ENCODE results near the gene PSMG4. TPM values are rescaled to one million over a fixed set of nuclear protein-coding genes. Genes with fewer than 3 reads are reported as not detected.

PSMG4 gene
- total RNA-seq, 1 experiment from 2014 or later, result 29.3 TPM

DNA sequence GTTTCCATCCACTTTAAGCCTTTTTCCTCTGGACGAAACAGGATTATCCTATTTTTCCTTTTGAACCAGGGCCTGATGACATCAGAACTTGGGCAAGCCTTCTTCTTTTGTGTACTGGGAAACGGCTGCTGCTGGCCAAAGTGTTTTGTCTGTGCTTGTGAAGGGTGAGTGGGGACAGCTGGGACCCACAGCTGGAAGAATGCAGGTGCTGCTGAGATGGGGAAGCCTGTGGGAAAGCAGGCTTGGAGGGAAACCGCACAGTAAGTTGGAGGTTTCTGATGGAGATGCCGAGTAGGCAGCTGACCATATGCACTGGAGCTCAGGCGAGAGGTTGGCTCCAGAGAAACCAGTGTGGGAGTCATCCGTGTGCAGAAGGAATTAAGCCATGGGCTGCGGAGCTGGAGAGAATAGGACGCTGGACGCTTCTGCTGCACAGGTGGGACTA, 8.5 kb upstream of the PSMG4 start:
- no peak overlapping the region for H3K4me3 Mint-ChIP-seq
- no peak overlapping the region for H2AFZ ChIP-seq (ENCODE audit: low read length)
- H4K5ac ChIP-seq (ENCODE audit: insufficient read length, low read depth, low read length), result no peak overlapping the region
- H4K8ac ChIP-seq (replicated peaks; ENCODE audit: insufficient read length, low read depth, low read length), result no peak overlapping the region
- H3K23me2 ChIP-seq (ENCODE audit: insufficient read length, low read depth, low read length, poor library complexity, severe bottlenecking), result no peaks in the 10 kb centered on the region
- H2BK5ac ChIP-seq (ENCODE audit: insufficient read length, low read length), result no peak overlapping the region
- no peaks in the 10 kb centered on the region for H4K20me1 ChIP-seq (ENCODE audit: control insufficient read depth, insufficient read depth, insufficient read length)
- TF ChIP-seq, protein P1, sequence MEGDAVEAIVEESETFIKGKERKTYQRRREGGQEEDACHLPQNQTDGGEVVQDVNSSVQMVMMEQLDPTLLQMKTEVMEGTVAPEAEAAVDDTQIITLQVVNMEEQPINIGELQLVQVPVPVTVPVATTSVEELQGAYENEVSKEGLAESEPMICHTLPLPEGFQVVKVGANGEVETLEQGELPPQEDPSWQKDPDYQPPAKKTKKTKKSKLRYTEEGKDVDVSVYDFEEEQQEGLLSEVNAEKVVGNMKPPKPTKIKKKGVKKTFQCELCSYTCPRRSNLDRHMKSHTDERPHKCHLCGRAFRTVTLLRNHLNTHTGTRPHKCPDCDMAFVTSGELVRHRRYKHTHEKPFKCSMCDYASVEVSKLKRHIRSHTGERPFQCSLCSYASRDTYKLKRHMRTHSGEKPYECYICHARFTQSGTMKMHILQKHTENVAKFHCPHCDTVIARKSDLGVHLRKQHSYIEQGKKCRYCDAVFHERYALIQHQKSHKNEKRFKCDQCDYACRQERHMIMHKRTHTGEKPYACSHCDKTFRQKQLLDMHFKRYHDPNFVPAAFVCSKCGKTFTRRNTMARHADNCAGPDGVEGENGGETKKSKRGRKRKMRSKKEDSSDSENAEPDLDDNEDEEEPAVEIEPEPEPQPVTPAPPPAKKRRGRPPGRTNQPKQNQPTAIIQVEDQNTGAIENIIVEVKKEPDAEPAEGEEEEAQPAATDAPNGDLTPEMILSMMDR (conservative IDR thresholded peaks at IDR 0.05), result no peak
- no peak for DNase-seq
- H3K9me3 ChIP-seq (ENCODE audit: control insufficient read depth, low read depth, low read length), result no peaks in the 10 kb centered on the region
- no peaks in the 10 kb centered on the region for H3K27me3 ChIP-seq (ENCODE audit: insufficient read depth, low read length)
- no peak overlapping the region for H2BK120ac ChIP-seq (ENCODE audit: low read depth, low read length, poor library complexity, severe bottlenecking)
- H3K27ac ChIP-seq (ENCODE audit: insufficient read length, low read depth, low read length), result no peak overlapping the region
- no peak overlapping the region for H2BK20ac ChIP-seq (ENCODE audit: low read depth, low read length, poor library complexity, severe bottlenecking)
- H3K79me2 ChIP-seq (ENCODE audit: insufficient read depth, low read length), result no peaks in the 10 kb centered on the region
- H3K4me1 Mint-ChIP-seq, result peaks cover 30 to 38% of the 10 kb centered on the region in 2 experiments
- H4K91ac ChIP-seq (ENCODE audit: insufficient read length, low read depth, low read length), result no peak overlapping the region
- peaks cover 5 to 7% (median 5%) of the 10 kb centered on the region in 3 experiments; a peak in 6 of 7 replicates for H3K36me3 Mint-ChIP-seq (ENCODE audit: insufficient read depth in 1 of 3, low read depth in 3 of 3)
- H2AK5ac ChIP-seq (ENCODE audit: insufficient read length, low read length), result no peak overlapping the region
- H3K9me3 Mint-ChIP-seq, result peaks cover 5 to 6% of the 10 kb centered on the region in 2 experiments; a peak in 4 of 5 replicates
- H3K4me2 ChIP-seq (ENCODE audit: insufficient read depth, insufficient read length, low read length), result no peak overlapping the region
- no CpG with 5 or more reads among the region's 9 CpGs for WGBS (ENCODE audit: extremely low coverage, insufficient read length, low lambda C conversion rate)
- no peaks in the 10 kb centered on the region; the same call in 1 of the 2 replicates for H3K4me1 ChIP-seq (ENCODE audit: insufficient read depth, low read length)
- no peak overlapping the region for H3K4ac ChIP-seq (ENCODE audit: low read depth, low read length)
- no peak overlapping the region for H3K18ac ChIP-seq (ENCODE audit: insufficient read length, low read depth, low read length)
- H2BK15ac ChIP-seq (ENCODE audit: low read depth, low read length), result no peak overlapping the region
- H3T11ph ChIP-seq (ENCODE audit: low read length), result no peak overlapping the region
- no peak overlapping the region for H3K56ac ChIP-seq (ENCODE audit: insufficient read length, low read depth, low read length)
- no peak overlapping the region for H2BK12ac ChIP-seq (ENCODE audit: insufficient read length, low read depth, low read length)
- no peaks in the 10 kb centered on the region for H3K79me1 ChIP-seq (ENCODE audit: insufficient read depth, low read depth, low read length, poor library complexity, severe bottlenecking)
- no peak overlapping the region; the same call in 1 of the 2 replicates for H3K14ac ChIP-seq (ENCODE audit: insufficient read depth, low read length)
- no peak overlapping the region for H3K9ac ChIP-seq (ENCODE audit: extremely low read depth, insufficient read length, low read length)
- peaks cover 14% of the 10 kb centered on the region for H3K27me3 Mint-ChIP-seq (ENCODE audit: low read depth)
- H3K27ac Mint-ChIP-seq, result no peak overlapping the region
- H3K23ac ChIP-seq (ENCODE audit: insufficient read length, low read depth, low read length), result no peak overlapping the region
